Esophagus muscularis mucosa (tissue), 4 donors: ENCODE results near the gene VPS39. TPM values are rescaled to one million over a fixed set of nuclear protein-coding genes. Genes with fewer than 3 reads are reported as not detected.

Source experiments
- DNase-seq: peaks from one replicate; pipeline ENCODE4 v3.0.0-alpha.2; 2017; ENCODE audit errors: extremely low spot score
- H3K27ac ChIP-seq, 4 donors: fragments of 200-600 bp; sonication (generic); replicated peaks in 1 of 4; 1 replicate in 3 of 4; 2 replicates in 1 of 4; pipeline ENCODE4 v1.5.1; 2016 to 2019; ENCODE audit warnings: mild to moderate bottlenecking in 1 of 4
- H3K27me3 ChIP-seq, 4 donors: fragments of 200-600 bp; sonication (generic); one replicate each; pipeline versions ENCODE4 v1.5.1 to v1.6.0; 2016 to 2019
- H3K36me3 ChIP-seq, 4 donors: fragments of 200-600 bp; sonication (generic); one replicate each; pipeline ENCODE4 v1.5.1; 2016 to 2019
- H3K4me1 ChIP-seq, 4 donors: fragments of 200-600 bp; sonication (generic); one replicate each; pipeline ENCODE4 v1.5.1; 2016 to 2019
- H3K4me3 ChIP-seq, 4 donors: fragments of 200-600 bp; sonication (generic); 1 replicate in 2 of 4; 2 replicates in 2 of 4; pipeline ENCODE4 v1.5.1; 2016 to 2019; ENCODE audit warnings: mild to moderate bottlenecking in 4 of 4, moderate library complexity in 1 of 4
- H3K9me3 ChIP-seq, 4 donors: fragments of 200-600 bp; sonication (generic); 1 replicate in 3 of 4; 2 replicates in 1 of 4; pipeline ENCODE4 v1.5.1; 2016 to 2019
- EP300 ChIP-seq: sonication (generic); formaldehyde crosslinking; IDR thresholded peaks from one replicate; pipeline ENCODE4 v1.6.1; 2017; ENCODE audit warnings: antibody characterized with exemption
- POLR2A ChIP-seq: fragments of 450-650 bp; IDR thresholded peaks from one replicate; pipeline ENCODE4 v1.6.1; 2017; ENCODE audit warnings: antibody characterized with exemption, moderate library complexity, mild to moderate bottlenecking, low read depth
- POLR2AphosphoS5 ChIP-seq, 2 donors: sonication (generic); formaldehyde crosslinking; IDR thresholded peaks; one replicate each; pipeline ENCODE4 v1.6.1; 2017; ENCODE audit warnings: antibody characterized with exemption in 2 of 2
- WGBS: methylation state at CpG from one replicate; pipeline ENCODE4 v1.1.5; 2018; 5-methylcytosine and 5-hydroxymethylcytosine counted together
- intact Hi-C: fragments of 100-400 bp; cut with DNase I; formaldehyde crosslinking; loops from one replicate; pipeline ENCODE4 v1.15.1; 2023
- total RNA-seq, 4 donors: library from RNA; depleted of rRNA; stranded (reverse); fragments of >200 nt; gene quantifications; one replicate each; pipeline versions ENCODE4 v1.1.0 to v1.2.1, GENCODE V29; 2016
- TF ChIP-seq, protein P1 (sequence below), 3 experiments: fragments of 200-600 bp in 2 of 3; fragments of 450-650 bp in 1 of 3; sonication (generic) in 2 of 3; IDR thresholded peaks; one replicate each; pipeline ENCODE4 v1.5.1; 2017 to 2019; ENCODE audit warnings: antibody characterized with exemption in 3 of 3, mild to moderate bottlenecking in 2 of 3, moderate library complexity in 1 of 3

VPS39 gene
- total RNA-seq, 4 donors from 2014 or later, result 50.8 to 83.5 (median 56.2) TPM

DNA sequence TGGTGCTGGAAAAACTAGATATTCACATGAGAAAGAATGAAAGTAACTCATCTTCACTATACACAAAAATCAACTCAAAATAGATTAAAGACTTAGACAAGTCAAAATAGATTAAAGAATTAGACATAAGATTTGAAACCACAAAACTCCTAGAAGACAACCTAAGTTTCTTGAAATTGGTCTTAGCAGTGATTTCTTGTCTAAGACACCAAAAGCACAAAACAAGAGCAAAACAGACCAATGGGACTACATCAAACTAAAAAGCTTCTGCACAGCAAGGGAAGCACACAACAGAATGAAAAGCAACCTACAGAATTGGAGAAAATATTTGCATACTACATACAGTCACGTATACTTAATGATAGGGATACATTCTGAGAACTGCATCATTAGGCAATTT is 6.5 kb upstream of the VPS39 start:
- H3K4me1 ChIP-seq, result no peaks in the 10 kb centered on the region
- DNase-seq, result no peak
- H3K27ac ChIP-seq, result no peak overlapping the region
- intact Hi-C loops, result loop anchor here (10.0 kb wide), 1 partner anchor 50 kb away; no protein-coding TSS in a partner anchor
- H3K9me3 ChIP-seq, result no peaks in the 10 kb centered on the region
- peaks cover 36 to 89% (median 71%) of the 10 kb centered on the region in 4 donors for H3K36me3 ChIP-seq
- TF ChIP-seq EP300, result no peak
- TF ChIP-seq POLR2AphosphoS5 (IDR thresholded peaks at IDR 0.05), result no peak
- no peak for TF ChIP-seq POLR2A
- TF ChIP-seq, protein P1, sequence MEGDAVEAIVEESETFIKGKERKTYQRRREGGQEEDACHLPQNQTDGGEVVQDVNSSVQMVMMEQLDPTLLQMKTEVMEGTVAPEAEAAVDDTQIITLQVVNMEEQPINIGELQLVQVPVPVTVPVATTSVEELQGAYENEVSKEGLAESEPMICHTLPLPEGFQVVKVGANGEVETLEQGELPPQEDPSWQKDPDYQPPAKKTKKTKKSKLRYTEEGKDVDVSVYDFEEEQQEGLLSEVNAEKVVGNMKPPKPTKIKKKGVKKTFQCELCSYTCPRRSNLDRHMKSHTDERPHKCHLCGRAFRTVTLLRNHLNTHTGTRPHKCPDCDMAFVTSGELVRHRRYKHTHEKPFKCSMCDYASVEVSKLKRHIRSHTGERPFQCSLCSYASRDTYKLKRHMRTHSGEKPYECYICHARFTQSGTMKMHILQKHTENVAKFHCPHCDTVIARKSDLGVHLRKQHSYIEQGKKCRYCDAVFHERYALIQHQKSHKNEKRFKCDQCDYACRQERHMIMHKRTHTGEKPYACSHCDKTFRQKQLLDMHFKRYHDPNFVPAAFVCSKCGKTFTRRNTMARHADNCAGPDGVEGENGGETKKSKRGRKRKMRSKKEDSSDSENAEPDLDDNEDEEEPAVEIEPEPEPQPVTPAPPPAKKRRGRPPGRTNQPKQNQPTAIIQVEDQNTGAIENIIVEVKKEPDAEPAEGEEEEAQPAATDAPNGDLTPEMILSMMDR (IDR thresholded peaks at IDR 0.05), result no peak
- WGBS, result 91% methylated on average over 1 of the region's 1 CpG
- H3K4me3 ChIP-seq, result no peak overlapping the region
- H3K27me3 ChIP-seq, result no peaks in the 10 kb centered on the region

DNA sequence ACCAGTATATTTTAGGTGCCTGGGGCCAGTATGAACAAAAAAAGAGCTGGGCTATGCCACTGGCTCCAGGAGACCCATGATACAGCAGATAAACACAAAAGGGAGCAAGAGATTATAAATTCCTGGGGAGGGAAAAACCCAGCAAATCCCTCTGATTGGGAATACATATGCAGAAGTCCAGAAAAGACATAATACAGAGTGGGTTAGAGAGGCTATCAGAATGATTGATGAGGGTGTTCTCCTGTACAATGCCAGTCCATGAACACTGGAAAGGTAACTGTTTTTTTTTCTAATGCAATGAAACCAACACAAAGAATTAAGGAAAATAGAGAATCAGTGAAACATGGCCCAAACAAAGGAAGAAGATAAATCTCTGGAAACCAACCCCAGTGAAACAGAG is 5.4 kb upstream of the VPS39 start:
- Histone ChIP-seq H3K36me3 (peaks cover 26 to 78% (median 62%) of the 10 kb centered on the region in 4 donors), H3K4me1 (peaks cover 0 to 2% (median under 1%) of the 10 kb centered on the region in 4 donors), H3K4me3 (no peak overlapping the region), H3K27me3 (no peaks in the 10 kb centered on the region), H3K9me3 (no peaks in the 10 kb centered on the region), H3K27ac (no peak overlapping the region)
- TF ChIP-seq, protein P1 (IDR thresholded peaks at IDR 0.05), result no peak
- no peak for TF ChIP-seq POLR2A
- no peak for TF ChIP-seq EP300
- no peak for TF ChIP-seq POLR2AphosphoS5 (IDR thresholded peaks at IDR 0.05)
- intact Hi-C loops, result loop anchor here (10.0 kb wide), 1 partner anchor 51 kb away; no protein-coding TSS in a partner anchor
- no peak for DNase-seq

DNA sequence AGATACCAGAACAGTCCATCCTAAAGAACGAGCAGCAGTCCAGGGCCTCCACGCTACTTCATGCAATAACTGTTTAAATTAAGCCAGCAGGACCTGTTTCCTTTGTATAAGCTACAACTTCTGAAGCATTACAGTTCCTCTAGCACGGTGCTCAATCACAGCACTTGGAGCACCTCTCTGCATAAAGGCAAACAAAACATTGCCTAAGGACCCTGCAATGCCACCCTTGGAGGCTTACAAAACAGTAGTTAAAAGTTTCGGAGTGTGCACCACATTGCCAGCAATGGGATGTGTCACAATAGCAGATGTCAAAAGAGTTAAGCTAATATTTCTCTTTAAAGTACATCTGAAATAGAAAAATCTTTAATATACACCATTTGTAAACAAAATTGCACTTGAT is 2.6 kb upstream of the VPS39 start:
- no peak for DNase-seq
- Histone ChIP-seq H3K9me3 (no peaks in the 10 kb centered on the region), H3K4me1 (peaks cover 15 to 24% (median 21%) of the 10 kb centered on the region in 4 donors), H3K27ac (no peak overlapping the region), H3K36me3 (peaks cover 15 to 50% (median 38%) of the 10 kb centered on the region in 4 donors), H3K4me3 (no peak overlapping the region), H3K27me3 (no peaks in the 10 kb centered on the region)
- intact Hi-C loops, result loop anchor here (10.0 kb wide), 1 partner anchor 54 kb away; no protein-coding TSS in a partner anchor
- TF ChIP-seq POLR2AphosphoS5 (IDR thresholded peaks at IDR 0.05) (no peak), EP300 (no peak), POLR2A (no peak)
- TF ChIP-seq, protein P1 (IDR thresholded peaks at IDR 0.05), result no peak
- 92% methylated on average over 4 of the region's 4 CpGs for WGBS

DNA sequence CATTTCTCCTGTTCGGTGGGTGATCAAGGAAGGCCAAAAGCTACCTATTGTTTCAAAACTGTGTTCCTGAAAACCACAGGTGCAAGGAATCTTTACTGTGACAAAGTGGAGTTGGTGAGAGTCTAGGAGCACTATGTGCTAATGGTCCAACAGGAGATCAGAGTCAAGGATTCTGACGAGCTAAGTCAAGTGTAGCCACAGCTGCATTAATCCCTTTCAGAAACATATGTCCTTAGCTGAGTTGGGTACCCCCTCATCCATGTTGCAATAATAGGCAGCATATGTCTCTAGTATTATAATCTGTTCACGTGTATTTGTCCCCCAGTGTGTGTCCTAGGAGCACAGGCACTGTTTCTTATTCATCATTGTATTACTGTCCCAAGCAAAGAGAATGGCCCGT is 1.7 kb downstream of the VPS39 start:
- intact Hi-C loops, result no loop called here
- DNase-seq, result no peak
- 80% methylated on average over 4 of the region's 4 CpGs for WGBS
- TF ChIP-seq POLR2AphosphoS5 (IDR thresholded peaks at IDR 0.05), result no peak
- no peak for TF ChIP-seq EP300
- TF ChIP-seq, protein P1 (IDR thresholded peaks at IDR 0.05), result no peak
- no peak for TF ChIP-seq POLR2A
- peaks cover 7 to 24% (median 16%) of the 10 kb centered on the region in 4 donors for H3K36me3 ChIP-seq
- no peak overlapping the region for H3K4me3 ChIP-seq
- H3K27ac ChIP-seq, result no peak overlapping the region
- no peaks in the 10 kb centered on the region for H3K27me3 ChIP-seq
- H3K9me3 ChIP-seq, result no peaks in the 10 kb centered on the region
- H3K4me1 ChIP-seq, result peaks cover 15 to 49% (median 24%) of the 10 kb centered on the region in 4 donors

DNA sequence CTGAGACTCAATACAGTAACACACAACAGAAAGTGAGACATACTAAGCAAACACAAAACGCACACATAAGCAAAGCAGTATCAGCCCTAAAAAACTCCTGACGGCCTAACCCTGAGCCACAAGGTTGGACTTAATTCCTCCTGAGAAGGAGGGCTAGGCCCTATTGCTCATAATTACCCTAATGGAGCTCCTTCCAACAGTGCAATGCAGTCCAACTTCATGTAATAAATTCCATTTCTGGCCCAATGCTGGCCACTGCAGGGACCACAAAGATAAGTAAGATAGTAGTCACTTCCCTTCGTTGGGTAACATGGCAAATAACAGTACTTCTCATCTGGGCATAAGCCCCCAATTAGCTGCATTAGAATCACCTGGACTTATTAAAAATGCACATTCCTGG is 4.2 kb downstream of the VPS39 start:
- TF ChIP-seq POLR2AphosphoS5 (IDR thresholded peaks at IDR 0.05) (no peak), EP300 (no peak), POLR2A (no peak)
- TF ChIP-seq, protein P1 (IDR thresholded peaks at IDR 0.05), result no peak
- no peaks in the 10 kb centered on the region for H3K9me3 ChIP-seq
- intact Hi-C loops, result no loop called here
- no peak overlapping the region for H3K4me3 ChIP-seq
- 75% methylated on average over 3 of the region's 3 CpGs for WGBS
- H3K27me3 ChIP-seq, result no peaks in the 10 kb centered on the region
- no peak for DNase-seq
- H3K27ac ChIP-seq, result no peak overlapping the region
- H3K36me3 ChIP-seq, result peaks cover 0 to 18% (median 10%) of the 10 kb centered on the region in 4 donors
- H3K4me1 ChIP-seq, result peaks cover 15 to 49% (median 24%) of the 10 kb centered on the region in 4 donors
